GM23248 (cell line): ENCODE measurements around the gene PAPPA.

ENCODE experiments used
- EZH2 ChIP-seq: fragments of 200-600 bp; sonication (generic); IDR thresholded peaks from 2 replicates; pipeline ENCODE4 v1.6.1; 2018; ENCODE audit warnings: antibody characterized with exemption, mild to moderate bottlenecking; ENCODE audit not compliant: insufficient read depth, poor library complexity, severe bottlenecking
- EZH2phosphoT487 ChIP-seq: fragments of 200-600 bp; sonication (generic); IDR thresholded peaks from 2 replicates; pipeline ENCODE4 v1.6.1; 2018; ENCODE audit warnings: antibody characterized with exemption, moderate library complexity, mild to moderate bottlenecking, low read depth; ENCODE audit not compliant: insufficient read depth

- TF ChIP-seq EZH2phosphoT487 (no peak), EZH2 (no peak)
These were observed 43.2 kb downstream of the PAPPA start for GRCh38 chr9:116196806-116197205.
